Measurements from ENCODE around the gene RLN3.

DNA sequence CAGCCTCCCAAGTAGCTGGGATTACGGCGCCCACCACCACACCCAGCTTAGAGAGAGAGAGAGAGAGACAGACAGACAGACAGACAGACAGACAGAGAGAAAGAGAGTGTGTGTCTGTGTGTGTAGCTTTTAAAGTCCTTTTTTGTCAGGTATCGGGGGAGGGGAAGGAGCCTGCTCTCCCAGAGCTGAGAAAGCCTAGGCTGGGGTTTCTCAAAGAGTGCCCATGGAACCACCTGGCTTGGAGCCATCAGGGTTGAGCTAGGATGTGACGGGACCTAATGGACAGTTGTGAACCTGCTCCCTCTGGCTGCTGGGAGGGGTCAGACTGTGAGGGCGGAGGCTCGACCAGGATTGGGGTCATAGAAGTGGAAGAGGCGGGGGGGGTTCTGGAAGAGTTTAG lies 38.5 kb upstream of the RLN3 start:
- TF ChIP-seq, protein P1, sequence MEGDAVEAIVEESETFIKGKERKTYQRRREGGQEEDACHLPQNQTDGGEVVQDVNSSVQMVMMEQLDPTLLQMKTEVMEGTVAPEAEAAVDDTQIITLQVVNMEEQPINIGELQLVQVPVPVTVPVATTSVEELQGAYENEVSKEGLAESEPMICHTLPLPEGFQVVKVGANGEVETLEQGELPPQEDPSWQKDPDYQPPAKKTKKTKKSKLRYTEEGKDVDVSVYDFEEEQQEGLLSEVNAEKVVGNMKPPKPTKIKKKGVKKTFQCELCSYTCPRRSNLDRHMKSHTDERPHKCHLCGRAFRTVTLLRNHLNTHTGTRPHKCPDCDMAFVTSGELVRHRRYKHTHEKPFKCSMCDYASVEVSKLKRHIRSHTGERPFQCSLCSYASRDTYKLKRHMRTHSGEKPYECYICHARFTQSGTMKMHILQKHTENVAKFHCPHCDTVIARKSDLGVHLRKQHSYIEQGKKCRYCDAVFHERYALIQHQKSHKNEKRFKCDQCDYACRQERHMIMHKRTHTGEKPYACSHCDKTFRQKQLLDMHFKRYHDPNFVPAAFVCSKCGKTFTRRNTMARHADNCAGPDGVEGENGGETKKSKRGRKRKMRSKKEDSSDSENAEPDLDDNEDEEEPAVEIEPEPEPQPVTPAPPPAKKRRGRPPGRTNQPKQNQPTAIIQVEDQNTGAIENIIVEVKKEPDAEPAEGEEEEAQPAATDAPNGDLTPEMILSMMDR (conservative IDR thresholded peaks at IDR 0.05; ENCODE audit: low read depth, low read length) = no peak
- TF ChIP-seq EZH2phosphoT487 (IDR thresholded peaks at IDR 0.05; ENCODE audit: borderline replicate concordance, low read length) (no peak), EZH2 (IDR thresholded peaks at IDR 0.05; ENCODE audit: low read length, unreplicated experiment) (no peak)

Measured in PC-3 (cell line).